Measurements from ENCODE around the gene RNF17.

DNA sequence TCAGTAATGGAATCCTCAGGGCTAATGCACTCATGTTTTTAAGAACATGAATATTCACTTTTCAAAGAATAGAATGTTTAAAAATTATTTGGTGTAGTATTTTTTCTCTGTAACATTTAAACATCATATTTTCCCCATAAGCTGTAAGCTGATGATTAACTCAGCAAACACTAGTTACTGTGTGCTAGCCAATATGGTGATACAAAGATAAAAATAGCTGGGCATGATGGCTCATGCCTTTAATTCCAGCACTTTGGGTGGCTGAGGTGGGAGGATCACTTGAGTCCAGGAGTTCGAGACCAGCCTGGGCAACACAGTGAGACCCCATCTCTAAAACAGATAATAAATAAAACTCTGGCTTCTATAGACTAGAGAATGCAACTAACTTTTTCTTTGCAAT lies 13.2 kb downstream of the RNF17 start:
- TF ChIP-seq, protein P1, sequence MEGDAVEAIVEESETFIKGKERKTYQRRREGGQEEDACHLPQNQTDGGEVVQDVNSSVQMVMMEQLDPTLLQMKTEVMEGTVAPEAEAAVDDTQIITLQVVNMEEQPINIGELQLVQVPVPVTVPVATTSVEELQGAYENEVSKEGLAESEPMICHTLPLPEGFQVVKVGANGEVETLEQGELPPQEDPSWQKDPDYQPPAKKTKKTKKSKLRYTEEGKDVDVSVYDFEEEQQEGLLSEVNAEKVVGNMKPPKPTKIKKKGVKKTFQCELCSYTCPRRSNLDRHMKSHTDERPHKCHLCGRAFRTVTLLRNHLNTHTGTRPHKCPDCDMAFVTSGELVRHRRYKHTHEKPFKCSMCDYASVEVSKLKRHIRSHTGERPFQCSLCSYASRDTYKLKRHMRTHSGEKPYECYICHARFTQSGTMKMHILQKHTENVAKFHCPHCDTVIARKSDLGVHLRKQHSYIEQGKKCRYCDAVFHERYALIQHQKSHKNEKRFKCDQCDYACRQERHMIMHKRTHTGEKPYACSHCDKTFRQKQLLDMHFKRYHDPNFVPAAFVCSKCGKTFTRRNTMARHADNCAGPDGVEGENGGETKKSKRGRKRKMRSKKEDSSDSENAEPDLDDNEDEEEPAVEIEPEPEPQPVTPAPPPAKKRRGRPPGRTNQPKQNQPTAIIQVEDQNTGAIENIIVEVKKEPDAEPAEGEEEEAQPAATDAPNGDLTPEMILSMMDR (IDR thresholded peaks at IDR 0.05; ENCODE audit: control extremely low read depth in 1 of 3, insufficient read depth in 1 of 3, low read depth in 1 of 3, low read length in 3 of 3) = no peak
- TF ChIP-seq JUND (IDR thresholded peaks at IDR 0.05; ENCODE audit: low read length) (no peak), TAF1 (IDR thresholded peaks at IDR 0.05; ENCODE audit: low read depth, low read length) (no peak), EZH2 (IDR thresholded peaks at IDR 0.05; ENCODE audit: low read depth, low read length, severe bottlenecking) (no peak), SP1 (IDR thresholded peaks at IDR 0.05; ENCODE audit: low read depth, low read length) (no peak), POLR2A (IDR thresholded peaks at IDR 0.05; ENCODE audit: control extremely low read depth in 1 of 2, low read depth in 2 of 2, low read length in 2 of 2) (no peak), YY1 (IDR thresholded peaks at IDR 0.05; ENCODE audit: low read depth, low read length) (no peak), ZNF274 (IDR thresholded peaks at IDR 0.05; ENCODE audit: borderline replicate concordance, extremely low read depth, low read length) (no peak)
- TF ChIP-seq, protein P2, sequence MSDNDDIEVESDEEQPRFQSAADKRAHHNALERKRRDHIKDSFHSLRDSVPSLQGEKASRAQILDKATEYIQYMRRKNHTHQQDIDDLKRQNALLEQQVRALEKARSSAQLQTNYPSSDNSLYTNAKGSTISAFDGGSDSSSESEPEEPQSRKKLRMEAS (IDR thresholded peaks at IDR 0.05) = no peak
